Upper lobe of left lung (tissue), 4 donors: ENCODE data around the gene TMEM129.

Experiments
- EP300 ChIP-seq, 4 donors: sonication (generic); formaldehyde crosslinking; IDR thresholded peaks; one replicate each; pipeline ENCODE4 v1.5.1; 2017; ENCODE audit warnings: antibody characterized with exemption in 4 of 4, control low read depth in 2 of 4
- POLR2A ChIP-seq, 4 donors: fragments of 450-650 bp; IDR thresholded peaks; one replicate each; pipeline ENCODE4 v1.5.1; 2016 to 2017; ENCODE audit warnings: antibody characterized with exemption in 4 of 4, mild to moderate bottlenecking in 2 of 4
- TF ChIP-seq, protein P1 (sequence below), 6 experiments: fragments of 450-650 bp in 4 of 6; fragments of 200-600 bp in 2 of 6; sonication (generic) in 2 of 6; IDR thresholded peaks; one replicate each; pipeline ENCODE4 v1.5.1; 2016 to 2019; ENCODE audit warnings: antibody characterized with exemption in 6 of 6

DNA sequence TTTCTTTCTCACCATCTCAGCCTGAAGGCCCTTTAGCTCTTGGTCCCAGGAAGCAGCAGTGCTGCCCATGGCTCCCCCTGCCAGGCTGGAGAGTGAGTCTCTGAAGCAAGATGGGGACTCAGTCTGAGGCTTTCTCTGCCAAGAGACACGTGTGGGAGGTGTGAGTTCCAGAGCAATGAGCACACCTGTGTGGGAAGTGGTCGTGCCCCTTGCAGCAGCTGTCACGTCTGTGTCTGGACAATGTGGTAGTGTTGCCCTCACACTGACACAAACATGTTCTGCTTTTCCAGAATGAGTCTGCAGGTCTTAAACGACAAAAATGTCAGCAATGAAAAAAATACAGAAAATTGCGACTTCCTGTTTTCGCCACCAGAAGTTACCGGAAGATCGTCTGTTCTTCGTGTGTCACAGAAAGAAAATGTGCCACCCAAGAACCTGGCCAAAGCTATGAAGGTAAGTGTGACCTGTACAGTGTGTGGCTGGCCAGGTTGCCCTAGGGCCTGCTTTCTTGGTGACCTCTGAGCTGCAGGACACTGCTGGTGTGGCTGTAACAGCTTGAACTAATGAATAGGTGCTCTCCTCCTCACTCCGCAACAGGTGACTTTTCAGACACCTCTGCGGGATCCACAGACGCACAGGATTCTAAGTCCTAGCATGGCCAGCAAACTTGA lies 2.1 kb upstream of the TMEM129 start:
- TF ChIP-seq, protein P1, sequence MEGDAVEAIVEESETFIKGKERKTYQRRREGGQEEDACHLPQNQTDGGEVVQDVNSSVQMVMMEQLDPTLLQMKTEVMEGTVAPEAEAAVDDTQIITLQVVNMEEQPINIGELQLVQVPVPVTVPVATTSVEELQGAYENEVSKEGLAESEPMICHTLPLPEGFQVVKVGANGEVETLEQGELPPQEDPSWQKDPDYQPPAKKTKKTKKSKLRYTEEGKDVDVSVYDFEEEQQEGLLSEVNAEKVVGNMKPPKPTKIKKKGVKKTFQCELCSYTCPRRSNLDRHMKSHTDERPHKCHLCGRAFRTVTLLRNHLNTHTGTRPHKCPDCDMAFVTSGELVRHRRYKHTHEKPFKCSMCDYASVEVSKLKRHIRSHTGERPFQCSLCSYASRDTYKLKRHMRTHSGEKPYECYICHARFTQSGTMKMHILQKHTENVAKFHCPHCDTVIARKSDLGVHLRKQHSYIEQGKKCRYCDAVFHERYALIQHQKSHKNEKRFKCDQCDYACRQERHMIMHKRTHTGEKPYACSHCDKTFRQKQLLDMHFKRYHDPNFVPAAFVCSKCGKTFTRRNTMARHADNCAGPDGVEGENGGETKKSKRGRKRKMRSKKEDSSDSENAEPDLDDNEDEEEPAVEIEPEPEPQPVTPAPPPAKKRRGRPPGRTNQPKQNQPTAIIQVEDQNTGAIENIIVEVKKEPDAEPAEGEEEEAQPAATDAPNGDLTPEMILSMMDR (IDR thresholded peaks at IDR 0.05), result no peak
- peak in 1 of 4 donors; percentile 52 for TF ChIP-seq POLR2A (IDR thresholded peaks at IDR 0.05)
- no peak for TF ChIP-seq EP300 (IDR thresholded peaks at IDR 0.05)
